Glutamatergic neuron (in vitro differentiated cells): ENCODE measurements around the gene IYD. TPM values are rescaled to one million over a fixed set of nuclear protein-coding genes. Genes with fewer than 3 reads are reported as not detected.

Experiments
- DNase-seq: peaks from one replicate; pipeline ENCODE4 v3.0.0; 2022
- H3K27ac Mint-ChIP-seq: one replicate; pipeline ENCODE4 v1.8.0; 2020; ENCODE audit warnings: mild to moderate bottlenecking, mixed read lengths, inconsistent platforms; ENCODE audit not compliant: unreplicated experiment
- H3K27me3 Mint-ChIP-seq: one replicate; pipeline ENCODE4 v1.8.0; 2020; ENCODE audit warnings: mild to moderate bottlenecking, moderate library complexity, mixed read lengths, inconsistent platforms; ENCODE audit not compliant: unreplicated experiment
- H3K36me3 Mint-ChIP-seq: one replicate; pipeline ENCODE4 v1.8.0; 2020; ENCODE audit warnings: mild to moderate bottlenecking, mixed read lengths, inconsistent platforms; ENCODE audit not compliant: unreplicated experiment
- H3K4me1 Mint-ChIP-seq: one replicate; pipeline ENCODE4 v1.8.0; 2020; ENCODE audit warnings: mild to moderate bottlenecking, low read depth, mixed read lengths, inconsistent platforms; ENCODE audit not compliant: unreplicated experiment
- H3K4me3 Mint-ChIP-seq: one replicate; pipeline ENCODE4 v1.8.0; 2020; ENCODE audit warnings: mild to moderate bottlenecking, mixed read lengths, inconsistent platforms; ENCODE audit not compliant: unreplicated experiment
- H3K9me3 Mint-ChIP-seq: one replicate; pipeline ENCODE4 v1.8.0; 2020; ENCODE audit warnings: mild to moderate bottlenecking, moderate library complexity, mixed read lengths, inconsistent platforms; ENCODE audit not compliant: unreplicated experiment
- total RNA-seq: library from RNA; stranded (reverse); fragmentation: NEBNext Ultra II Directional; extraction: Animal tissue kit (Norgen Biotek cat#: 25700); gene quantifications from one replicate; pipeline ENCODE4 v1.2.1, GENCODE V29; 2021; ENCODE audit not compliant: unreplicated experiment
- TF ChIP-seq, protein P1 (sequence below): fragments of 200-600 bp; sonication (generic); IDR thresholded peaks from one replicate; pipeline ENCODE4 v1.5.0; 2021; ENCODE audit not compliant: partially characterized antibody, unreplicated experiment

The IYD gene
- total RNA-seq, 1 donor from 2014 or later: not detected

DNA sequence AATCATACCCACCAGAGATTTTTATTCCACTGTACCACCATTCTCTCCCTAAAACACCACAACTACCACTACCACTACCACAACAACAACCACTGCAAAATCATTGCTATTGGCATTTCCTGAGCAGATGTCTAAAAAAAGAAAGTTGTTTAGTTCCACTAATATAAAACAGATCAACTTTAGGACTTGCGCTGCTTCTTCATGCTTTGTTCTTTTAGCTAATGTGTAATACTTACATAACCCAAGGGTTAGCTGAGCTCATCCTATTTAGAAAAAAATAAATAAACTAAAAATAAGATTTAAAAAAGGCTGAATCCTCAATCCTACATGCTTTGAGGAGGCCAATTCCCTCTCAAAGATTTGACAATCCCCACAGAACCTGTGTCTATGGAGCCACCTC is 11.4 kb downstream of the IYD start:
- TF ChIP-seq, protein P1, sequence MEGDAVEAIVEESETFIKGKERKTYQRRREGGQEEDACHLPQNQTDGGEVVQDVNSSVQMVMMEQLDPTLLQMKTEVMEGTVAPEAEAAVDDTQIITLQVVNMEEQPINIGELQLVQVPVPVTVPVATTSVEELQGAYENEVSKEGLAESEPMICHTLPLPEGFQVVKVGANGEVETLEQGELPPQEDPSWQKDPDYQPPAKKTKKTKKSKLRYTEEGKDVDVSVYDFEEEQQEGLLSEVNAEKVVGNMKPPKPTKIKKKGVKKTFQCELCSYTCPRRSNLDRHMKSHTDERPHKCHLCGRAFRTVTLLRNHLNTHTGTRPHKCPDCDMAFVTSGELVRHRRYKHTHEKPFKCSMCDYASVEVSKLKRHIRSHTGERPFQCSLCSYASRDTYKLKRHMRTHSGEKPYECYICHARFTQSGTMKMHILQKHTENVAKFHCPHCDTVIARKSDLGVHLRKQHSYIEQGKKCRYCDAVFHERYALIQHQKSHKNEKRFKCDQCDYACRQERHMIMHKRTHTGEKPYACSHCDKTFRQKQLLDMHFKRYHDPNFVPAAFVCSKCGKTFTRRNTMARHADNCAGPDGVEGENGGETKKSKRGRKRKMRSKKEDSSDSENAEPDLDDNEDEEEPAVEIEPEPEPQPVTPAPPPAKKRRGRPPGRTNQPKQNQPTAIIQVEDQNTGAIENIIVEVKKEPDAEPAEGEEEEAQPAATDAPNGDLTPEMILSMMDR: no peak
- Mint-ChIP-seq H3K4me1 (peaks cover 9% of the 10 kb centered on the region), H3K27me3 (peaks cover 2% of the 10 kb centered on the region), H3K36me3 (no peaks in the 10 kb centered on the region), H3K9me3 (peaks cover 1% of the 10 kb centered on the region), H3K4me3 (no peak overlapping the region), H3K27ac (no peak overlapping the region)
- no peak for DNase-seq

DNA sequence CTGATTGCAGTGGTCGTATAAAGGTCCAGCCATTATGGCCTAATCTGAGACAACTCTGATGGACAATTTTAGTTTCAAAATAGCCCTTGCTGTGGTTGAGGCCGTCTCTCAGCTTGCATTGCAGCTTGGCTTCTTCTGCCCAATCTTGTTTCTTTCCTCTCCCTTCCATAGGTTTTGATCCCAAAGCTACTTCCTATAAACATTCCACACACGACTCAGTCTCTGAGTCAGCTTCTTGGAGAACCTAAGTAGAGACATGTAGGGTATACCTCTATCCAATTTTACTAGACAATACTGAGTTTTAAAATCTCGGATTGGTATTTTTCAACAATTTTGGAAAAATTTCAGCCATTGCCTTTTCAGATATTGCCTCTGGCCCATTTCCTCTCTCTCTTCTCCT is 13.4 kb downstream of the IYD start:
- no peaks in the 10 kb centered on the region for H3K27me3 Mint-ChIP-seq
- no peaks in the 10 kb centered on the region for H3K36me3 Mint-ChIP-seq
- H3K4me3 Mint-ChIP-seq: no peak overlapping the region
- TF ChIP-seq, protein P1: no peak
- H3K27ac Mint-ChIP-seq: no peak overlapping the region
- peaks cover 9% of the 10 kb centered on the region for H3K4me1 Mint-ChIP-seq
- no peak for DNase-seq
- H3K9me3 Mint-ChIP-seq: peaks cover 1% of the 10 kb centered on the region

DNA sequence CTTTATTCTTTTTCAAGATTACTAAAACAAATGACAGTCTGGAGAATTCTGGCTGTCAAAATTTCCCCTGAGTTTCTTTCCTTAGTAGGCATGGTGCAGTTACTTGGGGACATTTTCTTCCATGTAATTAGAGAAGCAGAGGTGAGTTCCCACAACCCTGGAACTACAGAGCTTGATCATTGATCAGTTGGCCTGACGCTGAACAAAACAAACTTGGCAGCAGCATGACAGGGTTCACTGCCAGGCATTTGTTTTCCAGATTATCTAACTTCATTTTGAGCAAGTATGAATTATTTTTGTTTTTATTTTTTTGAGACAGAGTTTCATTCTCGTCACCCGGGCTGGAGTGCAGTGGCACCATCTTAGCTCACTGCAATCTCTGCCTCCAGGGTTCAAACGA is 22.6 kb downstream of the IYD start:
- H3K36me3 Mint-ChIP-seq: no peaks in the 10 kb centered on the region
- TF ChIP-seq, protein P1: no peak
- H3K4me3 Mint-ChIP-seq: no peak overlapping the region
- no peak for DNase-seq
- no peak overlapping the region for H3K27ac Mint-ChIP-seq
- H3K4me1 Mint-ChIP-seq: no peaks in the 10 kb centered on the region
- no peaks in the 10 kb centered on the region for H3K27me3 Mint-ChIP-seq
- H3K9me3 Mint-ChIP-seq: no peaks in the 10 kb centered on the region

DNA sequence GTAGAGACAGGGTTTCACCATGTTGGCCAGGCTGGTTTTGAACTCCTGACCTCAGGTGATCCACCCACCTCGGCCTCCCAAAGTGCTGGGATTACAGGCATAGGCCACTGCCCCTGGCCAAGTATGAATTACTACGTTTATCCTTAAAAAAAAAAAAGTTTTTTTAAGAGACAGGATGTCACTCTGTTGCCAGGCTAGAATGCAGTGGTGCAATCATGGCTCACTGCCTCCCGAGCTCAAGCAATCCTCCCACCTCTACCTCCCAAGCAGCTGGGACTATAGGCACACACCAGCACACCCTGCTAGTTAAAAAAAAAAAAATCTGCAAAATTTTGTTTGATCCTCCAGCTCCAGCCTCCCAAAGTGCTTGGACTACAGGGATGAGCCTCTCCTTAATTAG is 23.1 kb downstream of the IYD start:
- Mint-ChIP-seq H3K4me1 (no peaks in the 10 kb centered on the region), H3K27ac (no peak overlapping the region), H3K27me3 (no peaks in the 10 kb centered on the region), H3K4me3 (no peak overlapping the region), H3K9me3 (no peaks in the 10 kb centered on the region), H3K36me3 (no peaks in the 10 kb centered on the region)
- no peak for DNase-seq
- TF ChIP-seq, protein P1: no peak

DNA sequence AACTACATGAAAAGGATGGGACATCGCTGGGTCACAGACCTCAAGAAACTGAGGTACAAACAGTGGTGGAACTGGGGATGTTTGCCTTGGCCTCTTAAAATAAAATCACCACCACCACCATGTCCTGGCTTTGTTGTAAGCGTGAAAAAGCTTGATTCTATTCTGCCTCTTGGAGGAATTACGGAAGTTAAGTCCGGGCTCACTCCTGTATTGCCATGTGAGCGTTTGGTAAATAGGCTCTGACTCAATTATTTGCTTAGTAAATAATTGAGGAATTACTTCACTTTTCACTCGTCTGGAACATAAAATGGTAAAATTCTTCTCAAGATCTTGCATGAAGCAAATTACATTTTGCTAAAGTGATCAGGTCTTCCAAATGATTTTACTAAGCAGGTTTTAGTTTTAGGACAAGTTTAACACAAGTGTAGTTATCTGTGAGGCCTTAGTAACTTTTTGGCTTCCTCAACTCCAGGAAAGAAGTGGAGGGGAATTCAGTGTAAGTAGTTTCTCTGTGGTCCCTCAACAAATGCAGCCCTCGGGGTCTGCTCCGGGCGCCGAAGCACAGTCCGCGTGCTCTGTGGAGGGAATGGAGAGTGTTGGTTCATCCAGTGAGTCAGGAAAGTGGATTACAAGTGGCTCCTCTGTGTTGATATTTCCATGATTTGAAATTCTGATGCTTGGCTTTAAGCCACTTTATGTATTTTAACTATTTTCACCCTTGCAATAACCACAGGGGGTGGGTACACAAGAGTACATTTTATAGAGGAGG is 23.8 kb downstream of the IYD start:
- Mint-ChIP-seq H3K27me3 (no peaks in the 10 kb centered on the region), H3K36me3 (no peaks in the 10 kb centered on the region), H3K4me3 (no peak overlapping the region), H3K4me1 (no peaks in the 10 kb centered on the region), H3K27ac (no peak overlapping the region), H3K9me3 (no peaks in the 10 kb centered on the region)
- no peak for DNase-seq
- TF ChIP-seq, protein P1: no peak
